A673 (cell line): ENCODE results near the gene MINDY4. TPM values are rescaled to one million over a fixed set of nuclear protein-coding genes. Genes with fewer than 3 reads are reported as not detected.

Experiments used
- BruUV-seq: library from RNA; stranded (reverse); fragments of 400-500 nt; replicated peaks from 2 replicates; lab custom pipeline; 2021; lab: Mats Ljungman, UMichigan
- CTCF ChIA-PET: fragments of 300-600 bp; sonication (Branson Sonifier 250); formaldehyde crosslinking; loops from one replicate; lab custom pipeline; 2022; ENCODE audit warnings: antibody characterized with exemption; lab: Charles Lee
- POLR2A ChIA-PET: fragments of 300-600 bp; sonication (Branson Sonifier 250); formaldehyde crosslinking; loops from one replicate; lab custom pipeline; 2022; ENCODE audit warnings: antibody characterized with exemption; ENCODE audit not compliant: low non-redundant PET; lab: Charles Lee
- DNase-seq: peaks from one replicate; pipeline ENCODE4 v3.0.0-alpha.2; 2015; ENCODE audit warnings: low spot score
- H3K27ac ChIP-seq: fragments of 200-600 bp; sonication (generic); 2 replicates; pipeline ENCODE4 v1.5.1; 2016; ENCODE audit warnings: mixed run types, low read depth, mild to moderate bottlenecking, mixed read lengths, antibody characterized with exemption, low read length; ENCODE audit not compliant: poor library complexity, severe bottlenecking
- H3K27me3 ChIP-seq: fragments of 200-600 bp; sonication (generic); replicated peaks from 2 replicates; pipeline ENCODE4 v1.6.1; 2017; ENCODE audit warnings: mixed run types, low read depth, mild to moderate bottlenecking, mixed read lengths, antibody characterized with exemption, low read length; ENCODE audit not compliant: insufficient read depth, poor library complexity
- H3K36me3 ChIP-seq: fragments of 200-600 bp; sonication (generic); 2 replicates; pipeline ENCODE4 v1.6.1; 2016; ENCODE audit warnings: mixed run types, mild to moderate bottlenecking, mixed read lengths, antibody characterized with exemption, low read length; ENCODE audit not compliant: insufficient read depth, poor library complexity, severe bottlenecking
- H3K4me1 ChIP-seq: fragments of 200-600 bp; sonication (generic); 2 replicates; pipeline ENCODE4 v1.6.1; 2017; ENCODE audit warnings: mixed run types, mild to moderate bottlenecking, mixed read lengths, antibody characterized with exemption, low read length; ENCODE audit not compliant: insufficient read depth, poor library complexity, severe bottlenecking
- H3K4me3 ChIP-seq: fragments of 200-600 bp; sonication (generic); 2 replicates; pipeline ENCODE4 v1.5.1; 2016; ENCODE audit warnings: low read depth, mixed run types, mild to moderate bottlenecking, mixed read lengths, low read length; ENCODE audit not compliant: poor library complexity, severe bottlenecking
- H3K9me3 ChIP-seq: fragments of 200-600 bp; sonication (generic); 2 replicates; pipeline ENCODE4 v1.6.1; 2016; ENCODE audit warnings: mixed run types, low read depth, mild to moderate bottlenecking, mixed read lengths, antibody characterized with exemption, low read length; ENCODE audit not compliant: poor library complexity, severe bottlenecking
- CTCF ChIP-seq: fragments of 300-800, 200-600 bp; sonication (generic); conservative IDR thresholded peaks from 2 replicates; pipeline ENCODE4 v1.5.1; 2017; ENCODE audit warnings: low read depth, mild to moderate bottlenecking, antibody characterized with exemption, low read length, moderate library complexity, mixed read lengths
- EZH2 ChIP-seq: fragments of 200-600 bp; sonication (generic); IDR thresholded peaks from 2 replicates; pipeline ENCODE4 v1.6.1; 2017; ENCODE audit warnings: borderline replicate concordance, low read depth, mild to moderate bottlenecking, mixed read lengths, antibody characterized with exemption, low read length; ENCODE audit not compliant: poor library complexity, severe bottlenecking
- intact Hi-C: fragments of 100-400 bp; cut with micrococcal nuclease; formaldehyde crosslinking; loops from one replicate; pipeline ENCODE4 v1.10.0; 2022; ENCODE audit not compliant: unreplicated experiment
- total RNA-seq: library from RNA; stranded (reverse); gene quantifications from 2 replicates; pipeline ENCODE4 v1.2.3, GENCODE V29; 2021

Gene MINDY4
- total RNA-seq, 1 experiment from 2014 or later: 3.8 TPM

- Histone ChIP-seq H3K4me3 (no peak overlapping the region), H3K36me3 (no peaks in the 10 kb centered on the region), H3K27ac (no peak overlapping the region), H3K4me1 (no peaks in the 10 kb centered on the region), H3K9me3 (no peaks in the 10 kb centered on the region), H3K27me3 (no peaks in the 10 kb centered on the region)
- CTCF ChIA-PET: no interaction called here
- DNase-seq: no peak
- no peak for TF ChIP-seq EZH2
- TF ChIP-seq CTCF: no peak
- POLR2A ChIA-PET: no interaction called here
- BruUV-seq: no TSS peak
- intact Hi-C loops: no loop called here
Observed at GRCh38 chr7:30870821-30871518, 99.8 kb downstream of the MINDY4 start.

- Histone ChIP-seq H3K27ac (no peak overlapping the region), H3K9me3 (no peaks in the 10 kb centered on the region), H3K36me3 (no peaks in the 10 kb centered on the region), H3K27me3 (no peaks in the 10 kb centered on the region), H3K4me1 (no peaks in the 10 kb centered on the region), H3K4me3 (no peak overlapping the region)
- ChIA-PET POLR2A (no interaction called here), CTCF (no interaction called here)
- no peak for DNase-seq
- BruUV-seq: no TSS peak
- intact Hi-C loops: no loop called here
- no peak for TF ChIP-seq EZH2
- TF ChIP-seq CTCF: no peak
Observed at GRCh38 chr7:30871655-30872054, 100.4 kb downstream of the MINDY4 start.

- Histone ChIP-seq H3K36me3 (no peaks in the 10 kb centered on the region), H3K4me3 (no peak overlapping the region), H3K9me3 (no peaks in the 10 kb centered on the region), H3K27ac (no peak overlapping the region), H3K27me3 (no peaks in the 10 kb centered on the region), H3K4me1 (no peaks in the 10 kb centered on the region)
- no peak for DNase-seq
- intact Hi-C loops: no loop called here
- no TSS peak for BruUV-seq
- CTCF ChIA-PET: no interaction called here
- TF ChIP-seq EZH2 (no peak), CTCF (no peak)
- POLR2A ChIA-PET: no interaction called here
Observed at GRCh38 chr7:30873207-30873606, 102.0 kb downstream of the MINDY4 start.
